HG03520 (cell line): Measurements from ENCODE around the gene SCAPER.
"Not testable (repeated sequence)": the region's sequence is repeated elsewhere in the genome, so short reads cannot be mapped to it uniquely, and the experiment has no call there.

Source experiments
- ATAC-seq: cut with Tn5 transposase; IDR thresholded peaks from one replicate; pipeline ENCODE4 v1.9.1; 2021; ENCODE audit warnings: mild to moderate bottlenecking, moderate library complexity; ENCODE audit not compliant: unreplicated experiment

The SCAPER gene

GRCh38 chr15:76916369-76916768 lies 11.2 kb upstream of the SCAPER start:
- no peak for ATAC-seq

DNA sequence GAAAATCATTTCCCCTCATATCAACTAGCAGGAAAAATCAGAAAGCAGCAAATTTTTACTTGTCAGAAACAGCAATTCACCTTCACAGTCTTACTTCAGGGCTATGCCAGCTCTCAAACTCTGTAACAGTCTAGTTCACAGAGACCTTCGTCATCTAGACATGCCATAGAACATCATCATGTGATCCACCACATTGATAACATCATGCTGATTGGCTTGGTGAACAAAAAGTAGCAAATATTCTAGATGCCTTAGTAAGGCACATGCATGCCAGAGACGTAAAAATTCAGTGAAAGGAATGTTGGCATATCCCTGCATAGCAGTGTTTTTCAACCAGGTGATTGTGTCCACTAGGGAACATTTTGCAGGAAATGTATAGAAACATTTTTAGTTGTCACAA lies 8.6 kb upstream of the SCAPER start:
- no peak for ATAC-seq

DNA sequence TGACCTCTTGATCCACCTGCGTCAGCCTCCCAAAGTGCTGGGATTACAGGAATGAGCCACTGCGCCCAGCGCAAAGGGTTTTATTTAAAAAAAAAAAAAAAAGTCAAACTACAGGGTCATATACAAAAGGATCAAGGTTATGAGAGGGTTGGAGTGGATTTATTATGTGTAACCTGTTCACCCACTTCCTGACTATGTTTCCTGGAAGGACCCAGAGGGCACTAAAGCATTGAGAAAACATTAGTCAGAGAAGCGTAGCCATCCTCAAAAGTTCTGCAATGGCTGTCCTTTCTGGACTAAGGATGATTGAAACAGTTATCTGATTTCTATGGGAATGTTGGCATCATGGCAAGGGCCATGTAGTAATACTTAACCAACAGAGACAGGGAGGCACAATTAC lies 7.3 kb upstream of the SCAPER start:
- no peak for ATAC-seq

DNA sequence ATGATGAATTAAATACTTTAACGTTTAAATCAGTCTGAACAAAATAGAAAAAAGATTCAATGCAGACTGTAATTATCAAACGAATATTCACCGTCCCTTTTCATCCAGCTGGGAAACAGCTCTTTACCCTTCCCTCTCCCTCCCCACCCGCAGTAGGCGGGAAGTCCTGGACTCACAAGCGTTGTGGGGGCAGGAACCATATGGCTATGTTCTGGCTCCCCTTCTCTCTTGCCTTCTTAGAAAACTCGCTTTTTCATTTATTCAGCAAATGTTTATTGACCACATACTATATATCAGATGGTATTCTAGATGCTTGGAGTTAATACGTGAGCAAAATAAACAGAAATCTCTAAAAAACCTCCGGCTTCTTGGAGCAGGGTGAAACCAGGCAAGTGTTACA lies 715 bp upstream of the SCAPER start:
- no peak for ATAC-seq

DNA sequence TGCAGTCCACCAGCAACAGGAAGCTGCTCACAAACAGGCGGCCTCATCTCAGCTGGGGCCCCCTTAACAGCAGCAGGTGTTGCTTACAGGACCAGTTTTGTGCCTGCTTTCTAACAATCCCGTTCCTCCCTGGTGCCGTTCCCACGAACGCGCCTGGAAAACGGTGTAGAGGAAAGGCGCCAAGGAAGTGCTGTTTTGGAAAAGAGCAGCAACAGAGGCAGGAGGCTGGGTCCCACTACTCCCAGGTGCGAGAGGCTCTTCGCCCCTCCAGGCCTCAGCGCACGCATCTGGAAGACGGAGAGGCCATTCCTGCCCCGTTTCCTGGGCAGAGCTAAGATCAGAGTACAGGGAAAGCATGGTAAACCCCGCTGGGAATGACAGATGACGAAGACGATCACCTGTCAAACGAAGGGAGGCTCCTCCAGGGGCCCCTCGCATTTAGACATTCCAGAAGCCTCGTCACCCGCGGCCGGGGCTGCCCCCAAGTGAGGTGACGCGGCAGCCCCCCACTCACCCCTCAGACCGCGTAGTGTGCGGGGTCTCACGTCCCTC lies 603 bp downstream of the SCAPER start:
- ATAC-seq, result no peak

DNA sequence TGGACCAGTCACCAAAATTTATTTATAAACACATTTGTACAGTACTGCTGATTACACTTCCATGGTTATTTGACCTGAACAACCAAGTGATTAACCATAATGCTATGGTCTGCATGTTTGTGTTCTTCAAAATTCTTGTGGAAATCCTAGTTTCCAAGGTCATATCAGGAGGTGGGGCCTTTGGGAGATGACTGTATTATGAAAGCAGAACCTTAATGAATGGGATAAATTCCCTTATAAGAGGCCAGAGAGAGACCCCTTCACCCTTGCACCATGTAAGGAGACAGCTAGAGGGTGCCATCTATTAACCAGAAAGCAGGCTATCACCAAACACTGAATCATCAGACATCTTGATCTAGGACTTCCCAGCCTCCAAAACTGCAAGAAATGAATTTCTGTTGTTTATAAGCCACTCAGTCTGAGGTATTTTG lies 1.9 kb downstream of the SCAPER start:
- ATAC-seq, result no peak

DNA sequence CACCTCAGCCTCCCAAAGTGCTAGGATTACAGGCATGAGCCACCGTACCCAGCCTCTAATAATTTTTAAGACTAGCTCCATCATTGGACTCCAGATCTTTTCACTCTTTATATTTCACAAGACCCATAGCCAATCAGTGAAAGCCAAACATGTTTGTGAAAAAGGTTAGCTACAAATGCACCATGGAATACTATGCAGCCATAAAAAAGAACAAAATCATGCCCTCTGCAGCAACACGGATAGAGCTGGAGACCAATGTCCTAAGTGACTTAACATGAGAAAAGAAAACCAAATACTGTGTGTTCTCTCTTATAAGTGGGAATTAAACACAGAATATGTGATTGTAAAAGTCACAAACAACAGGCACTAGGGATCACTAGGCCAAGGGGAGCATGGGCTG lies 3.2 kb downstream of the SCAPER start:
- ATAC-seq, result no peak

DNA sequence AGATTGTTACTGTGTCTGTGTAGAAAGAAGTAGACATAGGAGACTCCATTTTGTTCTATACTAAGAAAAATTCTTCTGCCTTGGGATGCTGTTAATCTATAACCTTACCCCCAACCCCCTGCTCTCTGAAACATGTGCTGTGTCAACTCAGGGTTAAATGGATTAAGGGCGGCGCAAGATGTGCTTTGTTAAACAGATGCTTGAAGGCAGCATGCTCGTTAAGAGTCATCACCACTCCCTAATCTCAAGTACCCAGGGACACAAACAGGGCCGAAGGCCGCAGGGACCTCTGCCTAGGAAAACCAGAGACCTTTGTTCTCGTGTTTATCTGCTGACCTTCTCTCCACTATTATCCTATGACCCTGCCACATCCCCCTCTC lies 5.2 kb downstream of the SCAPER start:
- ATAC-seq, result not testable (repeated sequence)

- not testable (repeated sequence) for ATAC-seq
These were observed 5.8 kb downstream of the SCAPER start for GRCh38 chr15:76899176-76899930.

- no peak for ATAC-seq
These were observed 7.0 kb downstream of the SCAPER start for GRCh38 chr15:76898102-76898501.

DNA sequence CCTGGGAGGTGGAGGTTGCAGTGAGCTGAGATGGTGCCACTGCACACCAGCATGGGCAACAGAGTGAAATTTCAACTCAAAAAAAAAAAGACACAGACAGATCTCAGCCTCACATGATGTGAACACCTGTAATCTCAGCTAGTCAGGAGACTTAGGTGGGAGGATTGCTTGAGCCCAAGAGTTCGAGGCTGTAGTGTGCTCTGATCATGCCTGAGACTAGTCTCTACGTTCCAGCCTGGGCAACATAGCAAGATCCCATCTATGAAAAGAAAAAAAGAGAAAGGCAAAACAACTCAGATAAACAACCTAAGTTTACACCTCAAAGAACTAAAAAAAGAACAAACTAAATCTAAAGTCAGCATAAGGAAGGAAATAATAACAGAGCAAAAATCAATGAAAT lies 11.0 kb downstream of the SCAPER start:
- ATAC-seq, result no peak

- not testable (repeated sequence) for ATAC-seq
These were observed 12.3 kb downstream of the SCAPER start for GRCh38 chr15:76892836-76893235.

GRCh38 chr15:76887280-76888141 lies 17.6 kb downstream of the SCAPER start:
- ATAC-seq, result not testable (repeated sequence)

- no peak for ATAC-seq
These were observed 19.9 kb downstream of the SCAPER start for GRCh38 chr15:76885212-76885611.

DNA sequence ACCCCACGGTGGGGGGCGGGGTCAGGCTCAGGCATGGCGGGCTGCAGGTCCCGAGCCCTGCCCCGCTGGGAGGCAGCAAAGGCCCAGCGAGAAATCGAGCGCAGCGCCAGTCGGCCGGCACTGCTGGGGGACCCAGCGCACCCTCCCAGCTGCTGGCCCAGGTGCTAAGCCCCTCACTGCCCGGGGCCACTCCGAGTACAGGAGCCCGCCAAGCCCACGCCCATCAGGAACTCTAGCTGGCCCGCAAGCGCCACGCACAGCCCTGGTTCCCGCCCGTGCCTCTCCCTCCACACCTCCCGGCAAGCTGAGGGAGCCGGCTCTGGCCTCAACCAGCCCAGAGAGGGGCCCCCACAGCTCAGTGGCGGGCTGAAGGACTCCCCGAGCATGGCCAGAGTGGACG lies 29.2 kb downstream of the SCAPER start:
- ATAC-seq, result no peak

DNA sequence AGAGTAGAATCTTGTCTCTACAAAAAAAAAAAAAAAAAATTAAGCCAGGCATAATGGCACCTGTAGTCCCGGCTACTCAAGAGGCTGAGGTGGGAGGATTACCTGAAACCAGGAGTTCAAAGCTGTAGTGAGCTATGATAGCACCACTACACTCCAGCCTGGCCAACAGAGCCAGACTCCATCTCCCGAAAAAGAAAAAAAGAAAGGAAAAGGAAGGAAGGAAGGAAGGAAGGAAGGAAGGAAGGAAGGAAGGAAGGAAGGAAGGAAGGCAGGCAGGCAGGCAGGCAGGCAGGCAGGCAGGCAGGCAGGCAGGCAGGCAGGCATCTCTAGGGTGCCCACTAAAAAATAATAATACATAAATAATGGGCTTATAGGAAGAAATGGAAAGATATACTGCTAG lies 32.1 kb downstream of the SCAPER start:
- ATAC-seq, result not testable (repeated sequence)

DNA sequence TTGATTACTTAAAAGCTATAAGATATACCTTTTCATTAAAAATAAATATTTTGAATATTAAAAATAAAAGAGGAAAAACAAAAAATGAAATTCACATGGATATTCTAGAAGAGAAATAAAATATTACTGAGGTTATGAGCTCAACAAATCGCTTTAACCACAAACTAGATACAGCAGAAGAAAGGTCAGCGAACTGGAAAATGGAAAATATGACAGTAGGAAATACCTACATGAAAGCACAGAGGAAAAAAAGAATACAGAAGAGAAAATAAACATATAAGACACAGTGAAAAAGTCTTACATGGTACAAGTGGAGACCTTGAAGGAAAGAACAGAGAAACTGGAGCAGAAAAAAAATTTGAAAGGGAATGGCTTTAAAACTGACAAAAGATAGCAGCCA lies 33.2 kb downstream of the SCAPER start:
- no peak for ATAC-seq

- no peak for ATAC-seq
These were observed 36.4 kb downstream of the SCAPER start for GRCh38 chr15:76868740-76869139.

GRCh38 chr15:76866716-76867321 lies 38.3 kb downstream of the SCAPER start:
- no peak for ATAC-seq

- ATAC-seq, result no peak
These were observed 39.1 kb downstream of the SCAPER start for GRCh38 chr15:76866008-76866407.

DNA sequence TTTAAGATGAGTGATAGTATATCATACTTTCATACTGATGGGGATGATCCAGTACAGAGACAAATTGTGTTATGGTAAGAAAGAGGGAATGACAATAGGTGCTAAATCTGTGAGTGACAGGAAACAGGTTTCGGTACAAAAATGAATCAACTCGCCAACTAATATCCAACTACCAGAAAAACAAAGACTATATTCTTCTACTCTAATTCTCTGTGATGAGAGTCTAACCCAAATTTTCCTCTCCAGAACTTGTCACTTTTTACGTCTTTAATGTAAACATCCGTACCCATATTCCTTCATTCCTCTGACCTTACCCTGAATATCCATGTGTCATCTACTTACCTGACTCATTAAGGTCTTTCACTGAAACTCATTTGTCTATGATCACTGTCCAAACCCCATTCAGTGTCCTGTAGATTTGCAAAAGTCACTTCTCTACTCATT lies 39.6 kb downstream of the SCAPER start:
- ATAC-seq, result no peak
